GM12864 (cell line): Measurements from ENCODE around the gene THAP4.
"Not testable (repeated sequence)": the region's sequence is repeated elsewhere in the genome, so short reads cannot be mapped to it uniquely, and the experiment has no call there.

Source experiments
- DNase-seq: peaks from one replicate; pipeline ENCODE4 v3.0.0-alpha.2; 2011; ENCODE audit warnings: low read depth
- H3K4me3 ChIP-seq: 2 replicates; pipeline ENCODE4 v1.5.1; 2011; ENCODE audit warnings: mild to moderate bottlenecking, low read depth, low read length, control low read depth
- CTCF ChIP-seq: IDR thresholded peaks from 2 replicates; pipeline ENCODE4 v1.5.1; 2011; ENCODE audit warnings: low read depth, mild to moderate bottlenecking, moderate library complexity, low read length, control low read depth, inconsistent platforms; ENCODE audit errors: missing control alignments

THAP4 gene

GRCh38 chr2:241671457-241672240, 34.7 kb upstream of the THAP4 start:
- DNase-seq = no peak
- TF ChIP-seq CTCF = no peak
- H3K4me3 ChIP-seq = no peak overlapping the region

GRCh38 chr2:241670333-241671110, 33.6 kb upstream of the THAP4 start:
- no peak for DNase-seq
- no peak for TF ChIP-seq CTCF
- H3K4me3 ChIP-seq = no peak overlapping the region

GRCh38 chr2:241668839-241669238, 31.9 kb upstream of the THAP4 start:
- no peak for TF ChIP-seq CTCF
- DNase-seq = no peak
- no peak overlapping the region for H3K4me3 ChIP-seq

GRCh38 chr2:241668354-241668753, 31.4 kb upstream of the THAP4 start:
- TF ChIP-seq CTCF = no peak
- H3K4me3 ChIP-seq = no peak overlapping the region

GRCh38 chr2:241666627-241667400, 29.9 kb upstream of the THAP4 start:
- TF ChIP-seq CTCF = no peak
- no peak for DNase-seq
- no peak overlapping the region for H3K4me3 ChIP-seq

More at GRCh38 chr2:241668354-241668753, 31.4 kb upstream of the THAP4 start:
- DNase-seq = no peak

GRCh38 chr2:241665731-241666440, 28.9 kb upstream of the THAP4 start:
- no peak for TF ChIP-seq CTCF
- DNase-seq = no peak
- H3K4me3 ChIP-seq = no peak overlapping the region

- not testable (repeated sequence) for DNase-seq
Observed at GRCh38 chr2:241662731-241663130, 25.8 kb upstream of the THAP4 start.

More at GRCh38 chr2:241662731-241663130, 25.8 kb upstream of the THAP4 start:
- H3K4me3 ChIP-seq = not testable (repeated sequence)
